AG10803 (cell line): ENCODE results near the gene SASH1.

Source experiments
- DNase-seq: peaks from one replicate; pipeline ENCODE4 v3.0.0; 2010; ENCODE audit warnings: low read depth
- H3K4me3 ChIP-seq: 2 replicates; pipeline ENCODE4 v1.5.1; 2011; ENCODE audit warnings: mild to moderate bottlenecking, low read length, control low read depth
- CTCF ChIP-seq: conservative IDR thresholded peaks from 2 replicates; pipeline ENCODE4 v1.5.1; 2011; ENCODE audit warnings: mild to moderate bottlenecking, low read length, control low read depth, inconsistent platforms

SASH1 gene

GRCh38 chr6:148463671-148464070, 121.0 kb downstream of the SASH1 start:
- no peak overlapping the region for H3K4me3 ChIP-seq
- DNase-seq, result no peak
- no peak for TF ChIP-seq CTCF

- DNase-seq, result peak; percentile 79
- peak; percentile 96 for TF ChIP-seq CTCF
- H3K4me3 ChIP-seq, result no peak overlapping the region
These were observed 121.8 kb downstream of the SASH1 start for GRCh38 chr6:148464319-148465010.

GRCh38 chr6:148465011-148465335, 122.3 kb downstream of the SASH1 start:
- no peak for DNase-seq
- no peak for TF ChIP-seq CTCF
- H3K4me3 ChIP-seq, result no peak overlapping the region

GRCh38 chr6:148465670-148466069, 123.0 kb downstream of the SASH1 start:
- no peak for DNase-seq
- H3K4me3 ChIP-seq, result no peak overlapping the region
- TF ChIP-seq CTCF, result no peak

GRCh38 chr6:148466158-148466557, 123.5 kb downstream of the SASH1 start:
- H3K4me3 ChIP-seq, result no peak overlapping the region
- 0 out of 2 replicates have a peak, but pooled peaks have one; percentile 7 for TF ChIP-seq CTCF

GRCh38 chr6:148467926-148468325, 125.3 kb downstream of the SASH1 start:
- H3K4me3 ChIP-seq, result no peak overlapping the region
- no peak for DNase-seq
- no peak for TF ChIP-seq CTCF

More at GRCh38 chr6:148466158-148466557, 123.5 kb downstream of the SASH1 start:
- no peak for DNase-seq

- no peak for TF ChIP-seq CTCF
- H3K4me3 ChIP-seq, result no peak overlapping the region
- DNase-seq, result no peak
These were observed 127.5 kb downstream of the SASH1 start for GRCh38 chr6:148470156-148470555.
